IPS-NIHi7 (cell line): ENCODE measurements around the gene TIMM10.
"Not testable (repeated sequence)": the region's sequence is repeated elsewhere in the genome, so short reads cannot be mapped to it uniquely, and the experiment has no call there.

ENCODE experiments used
- DNase-seq: peaks from one replicate; pipeline ENCODE4 v3.0.0; 2012; ENCODE audit warnings: mixed read lengths; ENCODE audit errors: extremely low spot score

TIMM10 gene

GRCh38 chr11:57542582-57542981 is 12.0 kb upstream of the TIMM10 start:
- no peak for DNase-seq

GRCh38 chr11:57541169-57541568 is 10.6 kb upstream of the TIMM10 start:
- no peak for DNase-seq

- DNase-seq: no peak
Observed at GRCh38 chr11:57539342-57539741, 8.8 kb upstream of the TIMM10 start.

- DNase-seq: no peak
Observed at GRCh38 chr11:57536947-57537619, 6.5 kb upstream of the TIMM10 start, which contains the start of gene SMTNL1. TSS of gene SMTNL1 (plus strand) at chr11:57537595. CDS start at chr11:57542643, 5,048 bp downstream.

- DNase-seq: not testable (repeated sequence)
Observed at GRCh38 chr11:57534449-57534848, 3.9 kb upstream of the TIMM10 start.

- no peak for DNase-seq
Observed at GRCh38 chr11:57530215-57530595, 349 bp downstream of the TIMM10 start.

GRCh38 chr11:57529012-57529411 is 1.5 kb downstream of the TIMM10 start:
- no peak for DNase-seq

GRCh38 chr11:57527056-57527631 is 3.4 kb downstream of the TIMM10 start:
- DNase-seq: peak; percentile 62

GRCh38 chr11:57523419-57523818 is 7.1 kb downstream of the TIMM10 start:
- DNase-seq: no peak

GRCh38 chr11:57521116-57521515 is 9.4 kb downstream of the TIMM10 start:
- DNase-seq: no peak

GRCh38 chr11:57516061-57516443 is 14.5 kb downstream of the TIMM10 start:
- DNase-seq: no peak

- DNase-seq: peak; percentile 42
Observed at GRCh38 chr11:57515332-57516060, 15.1 kb downstream of the TIMM10 start, which contains the start of gene SLC43A1. TSS of gene SLC43A1 (minus strand) at chr11:57515702. CDS start at chr11:57514111, 1,591 bp downstream.

GRCh38 chr11:57514538-57515331 is 15.8 kb downstream of the TIMM10 start:
- peak; percentile 67 for DNase-seq

- peak; percentile 59 for DNase-seq
Observed at GRCh38 chr11:57513911-57514537, 16.5 kb downstream of the TIMM10 start.

- DNase-seq: no peak
Observed at GRCh38 chr11:57513452-57513795, 17.1 kb downstream of the TIMM10 start.

- DNase-seq: no peak
Observed at GRCh38 chr11:57512646-57513451, 17.7 kb downstream of the TIMM10 start.

GRCh38 chr11:57511741-57512430 is 18.7 kb downstream of the TIMM10 start:
- no peak for DNase-seq

- no peak for DNase-seq
Observed at GRCh38 chr11:57508341-57509170, 22.0 kb downstream of the TIMM10 start.

- no peak for DNase-seq
Observed at GRCh38 chr11:57506522-57506921, 24.0 kb downstream of the TIMM10 start.
